Osteoblast (primary cell): ENCODE measurements around the gene HYOU1. TPM values are rescaled to one million over a fixed set of nuclear protein-coding genes. Genes with fewer than 3 reads are reported as not detected.

ENCODE experiments used
- DNase-seq: peaks from one replicate; pipeline ENCODE4 v3.0.0; 2011; ENCODE audit warnings: low spot score, mixed read lengths; ENCODE audit not compliant: insufficient read length; ENCODE audit errors: missing footprints
- H2AFZ ChIP-seq: 2 replicates; pipeline ENCODE4 v1.6.0; 2011; ENCODE audit warnings: mild to moderate bottlenecking, low read length
- H3K27ac ChIP-seq: 2 replicates; pipeline ENCODE4 v1.5.1; 2011; ENCODE audit warnings: mild to moderate bottlenecking, low read depth, low read length, moderate library complexity
- H3K27me3 ChIP-seq: 2 replicates; pipeline ENCODE4 v1.6.0; 2012; ENCODE audit warnings: mild to moderate bottlenecking, control low read depth, inconsistent platforms, low read length, moderate library complexity; ENCODE audit not compliant: insufficient read depth
- H3K36me3 ChIP-seq: 2 replicates; pipeline ENCODE4 v1.5.1; 2011; ENCODE audit warnings: mild to moderate bottlenecking, low read length, control low read depth, moderate library complexity; ENCODE audit not compliant: insufficient read depth
- H3K4me1 ChIP-seq: 2 replicates; pipeline ENCODE4 v1.5.1; 2011; ENCODE audit warnings: mild to moderate bottlenecking, low read length, control low read depth, moderate library complexity; ENCODE audit not compliant: insufficient read depth
- H3K4me2 ChIP-seq: 2 replicates; pipeline ENCODE4 v1.6.0; 2011; ENCODE audit warnings: mild to moderate bottlenecking, low read length; ENCODE audit not compliant: insufficient read depth
- H3K4me3 ChIP-seq: fragments of 200-600 bp; sonication (generic); 3 replicates; pipeline ENCODE4 v1.5.1; 2012; ENCODE audit warnings: mild to moderate bottlenecking, low read length, inconsistent platforms; ENCODE audit not compliant: insufficient read depth
- H3K79me2 ChIP-seq: 2 replicates; pipeline ENCODE4 v1.6.0; 2012; ENCODE audit warnings: mild to moderate bottlenecking, low read length, control low read depth, inconsistent platforms; ENCODE audit not compliant: insufficient read depth
- H3K9me3 ChIP-seq: 2 replicates; pipeline ENCODE4 v1.5.1; 2011; ENCODE audit warnings: low read depth, low read length, control low read depth
- H4K20me1 ChIP-seq: 2 replicates; pipeline ENCODE4 v1.6.0; 2012; ENCODE audit warnings: mild to moderate bottlenecking, low read length, control low read depth; ENCODE audit not compliant: insufficient read depth
- total RNA-seq: library from RNA; depleted of rRNA; stranded (reverse); fragments of >200 nt; gene quantifications from 2 replicates; pipeline ENCODE4 v1.2.3, GENCODE V29; 2012
- TF ChIP-seq, protein P1 (sequence below): IDR thresholded peaks from 2 replicates; pipeline ENCODE4 v1.5.1; 2011; ENCODE audit warnings: mild to moderate bottlenecking, low read depth, low read length, moderate library complexity; ENCODE audit errors: extremely low read depth

Gene HYOU1
- total RNA-seq, 1 donor, result 117 TPM

DNA sequence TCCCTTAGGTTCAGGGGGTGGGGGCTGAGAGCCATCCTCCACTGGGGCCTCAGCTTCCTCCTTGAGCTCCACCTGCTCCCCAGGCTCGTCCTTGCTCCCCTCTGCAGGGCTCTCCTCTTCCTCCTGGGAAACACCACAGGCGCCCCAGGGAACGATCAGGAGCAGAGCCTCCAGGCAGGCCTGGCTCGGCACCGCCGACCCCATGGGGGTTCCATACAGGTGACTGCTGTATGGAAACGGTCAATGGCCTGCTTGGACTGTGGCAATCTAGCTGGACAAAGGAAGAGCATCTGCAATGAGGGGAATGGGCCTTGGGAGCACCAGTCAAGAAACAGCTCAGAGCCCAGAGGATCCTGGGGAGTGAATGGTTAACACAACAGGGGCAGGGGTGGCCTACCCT lies 7.9 kb downstream of the HYOU1 start:
- H3K36me3 ChIP-seq, result peaks cover 91% of the 10 kb centered on the region

DNA sequence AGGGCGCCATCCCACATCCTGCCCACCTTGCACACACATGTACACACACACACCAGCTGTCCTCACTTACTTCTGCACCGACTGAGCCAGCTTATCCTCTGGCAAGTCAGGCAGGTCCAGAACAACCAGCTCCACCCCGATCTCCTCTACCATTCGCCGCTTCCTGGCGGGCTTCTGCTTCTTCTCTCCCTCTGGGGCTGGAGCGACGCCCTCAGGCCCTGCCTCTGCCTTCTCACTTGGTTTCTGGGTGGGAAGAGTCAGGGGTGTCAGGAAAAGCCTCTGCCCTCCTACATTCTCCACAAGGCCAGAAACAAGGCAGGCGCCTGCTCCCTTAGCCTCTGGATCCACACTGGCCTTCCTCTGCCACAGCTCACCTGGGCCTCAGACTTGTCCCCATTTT lies 8.4 kb downstream of the HYOU1 start:
- no peak overlapping the region for H3K4me2 ChIP-seq
- no peaks in the 10 kb centered on the region for H3K79me2 ChIP-seq
- H4K20me1 ChIP-seq, result peaks cover 10% of the 10 kb centered on the region
- no peaks in the 10 kb centered on the region for H3K27me3 ChIP-seq
- peak; percentile 37 for DNase-seq
- H3K36me3 ChIP-seq, result peaks cover 87% of the 10 kb centered on the region
- no peak overlapping the region for H3K4me3 ChIP-seq
- no peak overlapping the region for H2AFZ ChIP-seq
- H3K9me3 ChIP-seq, result no peaks in the 10 kb centered on the region
- H3K4me1 ChIP-seq, result no peaks in the 10 kb centered on the region
- TF ChIP-seq, protein P1, sequence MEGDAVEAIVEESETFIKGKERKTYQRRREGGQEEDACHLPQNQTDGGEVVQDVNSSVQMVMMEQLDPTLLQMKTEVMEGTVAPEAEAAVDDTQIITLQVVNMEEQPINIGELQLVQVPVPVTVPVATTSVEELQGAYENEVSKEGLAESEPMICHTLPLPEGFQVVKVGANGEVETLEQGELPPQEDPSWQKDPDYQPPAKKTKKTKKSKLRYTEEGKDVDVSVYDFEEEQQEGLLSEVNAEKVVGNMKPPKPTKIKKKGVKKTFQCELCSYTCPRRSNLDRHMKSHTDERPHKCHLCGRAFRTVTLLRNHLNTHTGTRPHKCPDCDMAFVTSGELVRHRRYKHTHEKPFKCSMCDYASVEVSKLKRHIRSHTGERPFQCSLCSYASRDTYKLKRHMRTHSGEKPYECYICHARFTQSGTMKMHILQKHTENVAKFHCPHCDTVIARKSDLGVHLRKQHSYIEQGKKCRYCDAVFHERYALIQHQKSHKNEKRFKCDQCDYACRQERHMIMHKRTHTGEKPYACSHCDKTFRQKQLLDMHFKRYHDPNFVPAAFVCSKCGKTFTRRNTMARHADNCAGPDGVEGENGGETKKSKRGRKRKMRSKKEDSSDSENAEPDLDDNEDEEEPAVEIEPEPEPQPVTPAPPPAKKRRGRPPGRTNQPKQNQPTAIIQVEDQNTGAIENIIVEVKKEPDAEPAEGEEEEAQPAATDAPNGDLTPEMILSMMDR, result no peak
- no peak overlapping the region for H3K27ac ChIP-seq

More for the DNA sequence above, 7.9 kb downstream of the HYOU1 start:
- no peak overlapping the region for H3K27ac ChIP-seq
- no peaks in the 10 kb centered on the region for H3K9me3 ChIP-seq
- no peak overlapping the region for H3K4me2 ChIP-seq
- H3K27me3 ChIP-seq, result no peaks in the 10 kb centered on the region
- H3K79me2 ChIP-seq, result no peaks in the 10 kb centered on the region
- DNase-seq, result peak; percentile 42
- peaks cover 10% of the 10 kb centered on the region for H4K20me1 ChIP-seq
- no peak overlapping the region for H3K4me3 ChIP-seq
- no peaks in the 10 kb centered on the region for H3K4me1 ChIP-seq
- TF ChIP-seq, protein P1, result no peak
- no peak overlapping the region for H2AFZ ChIP-seq

DNA sequence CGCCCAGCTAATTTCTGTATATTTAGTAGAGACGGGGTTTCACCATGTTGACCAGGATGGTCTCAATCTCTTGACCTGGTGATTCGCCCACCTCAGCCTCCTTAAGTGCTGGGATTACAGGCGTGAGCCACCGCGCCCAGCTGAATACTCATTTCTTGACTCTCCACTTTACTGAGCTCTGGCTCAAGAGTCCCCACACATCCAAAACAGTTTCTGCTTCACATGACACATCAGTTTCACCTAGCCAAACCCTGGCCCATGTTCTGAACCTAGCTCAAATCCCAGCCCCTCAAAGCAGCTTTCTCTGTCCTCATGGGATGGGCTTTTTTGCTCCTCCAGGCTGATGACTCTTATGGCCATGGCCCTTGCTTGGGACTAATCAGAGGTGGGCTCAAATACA lies 9.8 kb downstream of the HYOU1 start:
- Histone ChIP-seq H3K27ac (no peak overlapping the region), H3K9me3 (no peaks in the 10 kb centered on the region), H3K79me2 (no peaks in the 10 kb centered on the region), H3K4me3 (no peak overlapping the region), H3K4me1 (no peaks in the 10 kb centered on the region), H2AFZ (no peak overlapping the region), H3K4me2 (no peak overlapping the region), H3K27me3 (no peaks in the 10 kb centered on the region), H3K36me3 (peaks cover 73% of the 10 kb centered on the region), H4K20me1 (peaks cover 6% of the 10 kb centered on the region)
- DNase-seq, result no peak
- TF ChIP-seq, protein P1, result no peak

DNA sequence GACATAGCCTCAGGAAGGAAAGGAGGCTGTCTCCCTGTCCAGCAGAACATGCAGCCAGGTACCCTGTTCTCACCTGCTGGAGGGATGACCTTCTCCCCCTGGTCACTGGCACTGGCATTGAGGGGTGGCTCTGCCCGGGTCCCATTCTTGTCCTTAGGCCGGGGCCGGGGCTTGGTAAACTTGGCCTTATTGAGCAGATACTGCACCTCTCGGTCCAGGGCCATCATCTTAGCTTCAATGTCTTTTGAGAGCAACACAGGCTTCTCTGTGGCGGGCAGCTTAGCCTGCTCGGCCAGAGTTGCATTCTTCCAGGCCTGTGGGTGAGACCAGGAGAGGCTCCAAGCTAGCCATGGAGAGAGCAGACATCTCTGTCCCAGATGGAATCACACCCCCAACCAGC lies 10.5 kb downstream of the HYOU1 start:
- H3K4me1 ChIP-seq, result no peaks in the 10 kb centered on the region
- peaks cover 66% of the 10 kb centered on the region for H3K36me3 ChIP-seq
- H3K4me2 ChIP-seq, result no peak overlapping the region
- H3K79me2 ChIP-seq, result no peaks in the 10 kb centered on the region
- H3K27ac ChIP-seq, result no peak overlapping the region
- TF ChIP-seq, protein P1, result no peak
- no peaks in the 10 kb centered on the region for H4K20me1 ChIP-seq
- H2AFZ ChIP-seq, result no peak overlapping the region
- DNase-seq, result peak; percentile 71
- no peaks in the 10 kb centered on the region for H3K27me3 ChIP-seq
- H3K9me3 ChIP-seq, result no peaks in the 10 kb centered on the region
- H3K4me3 ChIP-seq, result no peak overlapping the region
